Adrenal gland (tissue), 5 donors: ENCODE data around the gene SCCPDH.

Experiments
- CTCF ChIP-seq, 6 experiments: fragments of 450-650 bp in 4 of 6; fragments of 200-600 bp in 2 of 6; sonication (generic) in 1 of 6; IDR thresholded peaks; 1 replicate in 5 of 6; 2 replicates in 1 of 6; pipeline versions ENCODE4 v1.5.1 to v1.8.0; 2016 to 2021; ENCODE audit warnings: antibody characterized with exemption in 6 of 6, mild to moderate bottlenecking in 2 of 6, moderate library complexity in 1 of 6
- POLR2A ChIP-seq, 2 donors: fragments of 450-650 bp; IDR thresholded peaks; one replicate each; pipeline ENCODE4 v1.6.1; 2017; ENCODE audit warnings: antibody characterized with exemption in 2 of 2, mild to moderate bottlenecking in 2 of 2, moderate library complexity in 1 of 2
- donor health status: DM: no; HTN: no; CAD: no.

- TF ChIP-seq CTCF (IDR thresholded peaks at IDR 0.05): no peak
- no peak for TF ChIP-seq POLR2A (IDR thresholded peaks at IDR 0.05)
Observed at GRCh38 chr1:246781212-246781611, 57.0 kb downstream of the SCCPDH start.
